ENCODE data around the gene GUCY1B1.

GUCY1B1 gene

DNA sequence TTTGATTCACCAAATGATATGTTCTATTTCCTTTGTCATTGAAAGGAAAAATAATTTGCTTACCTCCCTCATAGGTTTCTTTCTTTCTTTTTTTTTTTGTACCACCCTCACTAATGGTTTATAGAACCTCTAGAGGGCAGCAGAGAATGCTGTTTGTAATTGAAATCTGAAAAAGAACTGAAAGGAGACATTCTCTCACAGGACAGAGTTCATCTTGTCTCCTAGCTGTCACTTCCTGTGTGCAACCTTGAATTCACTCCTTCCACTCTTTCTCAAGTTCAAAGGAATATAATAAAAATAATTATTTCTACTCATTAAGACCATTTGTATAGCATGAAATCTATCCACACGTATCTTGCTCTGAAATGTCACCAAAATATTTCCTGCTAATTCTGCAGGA is 51.0 kb downstream of the GUCY1B1 start:
- ChIA-PET CTCF (interaction anchor here (0.6 to 2.6 kb wide), 12 partner anchors 9 to 164 kb away, joined by 3 to 34 read pairs (median 4); partner anchors contain the start of gene CTSO), POLR2A (no interaction called here)
- DNase-seq (ENCODE audit: extremely low spot score), result peak; percentile 48
- peak; percentile 55 for TF ChIP-seq CTCF (IDR thresholded peaks at IDR 0.05; ENCODE audit: control extremely low read depth, extremely low read depth, low read depth, missing control alignments)

DNA sequence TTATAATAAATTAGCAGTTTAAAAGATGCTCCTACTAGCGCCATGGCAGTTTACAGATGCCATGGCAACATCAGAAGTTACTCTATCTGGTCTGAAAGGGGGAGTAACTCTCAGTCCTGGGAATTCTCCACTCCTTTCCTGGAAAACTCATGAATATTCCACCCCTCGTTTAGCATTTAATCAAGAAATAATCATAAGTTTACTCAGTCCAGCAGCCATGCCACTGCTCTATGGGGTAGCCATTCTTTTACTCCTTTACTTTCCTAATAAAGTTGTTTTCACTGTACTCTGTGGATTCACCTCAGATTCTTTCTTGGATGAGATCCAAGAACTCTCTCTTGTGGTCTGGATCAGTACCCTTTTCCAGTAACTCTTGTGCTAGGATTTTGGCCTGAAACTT is 52.3 kb downstream of the GUCY1B1 start:
- CTCF ChIA-PET, result interaction anchor here (0.8 to 2.6 kb wide), 9 partner anchors 10 to 368 kb away, joined by 3 to 34 read pairs (median 3); partner anchors contain the start of gene CTSO
- POLR2A ChIA-PET, result no interaction called here
- no peak for TF ChIP-seq CTCF (IDR thresholded peaks at IDR 0.05; ENCODE audit: control extremely low read depth, extremely low read depth, low read depth, missing control alignments)
- DNase-seq (ENCODE audit: extremely low spot score), result no peak

GRCh38 chr4:155818639-155819038 is 59.8 kb downstream of the GUCY1B1 start:
- ChIA-PET CTCF (interaction anchor here (0.7 kb wide), 1 partner anchor 9 kb away, joined by 3 read pairs; no protein-coding TSS in a partner anchor), POLR2A (no interaction called here)
- TF ChIP-seq CTCF (IDR thresholded peaks at IDR 0.05; ENCODE audit: control extremely low read depth, extremely low read depth, low read depth, missing control alignments), result no peak
- DNase-seq (ENCODE audit: extremely low spot score), result no peak

- CTCF ChIA-PET, result no interaction called here
These were observed 60.2 kb downstream of the GUCY1B1 start for GRCh38 chr4:155819066-155819465.

DNA sequence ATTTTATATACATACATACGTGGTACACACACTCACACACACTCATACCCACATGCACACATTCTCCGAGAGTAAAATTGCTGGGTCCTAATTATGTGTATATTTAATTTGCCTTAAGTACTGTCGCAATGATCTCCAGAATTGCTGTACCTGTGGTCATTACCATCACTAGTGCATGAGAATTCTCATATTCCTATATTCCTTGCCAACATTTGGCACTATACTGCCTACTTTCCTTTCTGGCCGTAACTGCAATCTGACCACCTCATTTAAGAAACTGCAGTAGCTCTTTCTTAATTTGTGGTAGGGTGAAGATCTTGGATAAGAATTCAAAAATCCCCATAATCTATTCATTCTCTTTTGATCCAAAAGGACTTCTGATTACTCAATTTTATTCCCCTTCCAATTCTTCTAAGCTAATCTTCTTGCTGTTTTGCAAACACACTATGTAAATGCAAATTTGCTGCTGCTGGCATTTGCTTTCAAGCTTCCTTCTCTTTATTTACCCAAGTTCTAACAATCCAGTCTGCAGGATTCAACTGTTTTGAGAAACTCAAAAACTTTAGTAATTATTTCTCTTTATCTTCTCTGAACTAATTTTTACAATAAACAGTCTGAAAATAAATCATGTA is 62.2 kb downstream of the GUCY1B1 start:
- no peak for DNase-seq (ENCODE audit: extremely low spot score)
- POLR2A ChIA-PET, result no interaction called here
- no peak for TF ChIP-seq CTCF (IDR thresholded peaks at IDR 0.05; ENCODE audit: control extremely low read depth, extremely low read depth, low read depth, missing control alignments)
- CTCF ChIA-PET, result interaction anchor here (0.7 to 0.9 kb wide), 2 partner anchors 92 to 377 kb away, joined by 3 read pairs; no protein-coding TSS in a partner anchor

More at GRCh38 chr4:155819066-155819465, 60.2 kb downstream of the GUCY1B1 start:
- POLR2A ChIA-PET, result no interaction called here
- no peak for TF ChIP-seq CTCF (IDR thresholded peaks at IDR 0.05; ENCODE audit: control extremely low read depth, extremely low read depth, low read depth, missing control alignments)
- DNase-seq (ENCODE audit: extremely low spot score), result no peak

- POLR2A ChIA-PET, result no interaction called here
- no peak for TF ChIP-seq CTCF (IDR thresholded peaks at IDR 0.05; ENCODE audit: control extremely low read depth, extremely low read depth, low read depth, missing control alignments)
- DNase-seq (ENCODE audit: extremely low spot score), result no peak
- CTCF ChIA-PET, result no interaction called here
These were observed 63.8 kb downstream of the GUCY1B1 start for GRCh38 chr4:155822572-155822971.

Data from GM10248 (cell line).